HG02973 (cell line): ENCODE measurements around the gene PRDM5.
"Not testable (repeated sequence)": the region's sequence is repeated elsewhere in the genome, so short reads cannot be mapped to it uniquely, and the experiment has no call there.

Experiments
- ATAC-seq: cut with Tn5 transposase; IDR thresholded peaks from one replicate; pipeline ENCODE4 v1.9.1; 2021; ENCODE audit warnings: moderate library complexity; ENCODE audit not compliant: unreplicated experiment

PRDM5 gene

DNA sequence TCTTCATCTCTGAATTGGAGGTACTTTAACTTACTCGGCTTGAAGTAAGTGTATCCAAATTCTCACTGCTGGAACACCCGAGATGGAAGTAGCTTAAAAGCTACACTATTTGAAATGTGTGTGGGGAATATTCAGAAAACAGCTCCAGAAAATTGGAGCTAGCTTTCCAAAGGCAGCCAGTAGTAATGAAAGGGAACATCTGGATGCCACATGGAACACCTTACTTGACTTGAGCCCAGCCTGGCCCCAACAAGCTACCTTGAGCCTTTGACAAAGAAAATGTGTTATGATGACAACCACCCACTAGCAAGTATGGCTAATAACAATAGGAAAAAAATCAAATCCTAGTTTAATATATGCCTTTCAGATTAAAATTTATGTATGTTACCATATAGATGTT lies 161.5 kb downstream of the PRDM5 start:
- ATAC-seq, result no peak

DNA sequence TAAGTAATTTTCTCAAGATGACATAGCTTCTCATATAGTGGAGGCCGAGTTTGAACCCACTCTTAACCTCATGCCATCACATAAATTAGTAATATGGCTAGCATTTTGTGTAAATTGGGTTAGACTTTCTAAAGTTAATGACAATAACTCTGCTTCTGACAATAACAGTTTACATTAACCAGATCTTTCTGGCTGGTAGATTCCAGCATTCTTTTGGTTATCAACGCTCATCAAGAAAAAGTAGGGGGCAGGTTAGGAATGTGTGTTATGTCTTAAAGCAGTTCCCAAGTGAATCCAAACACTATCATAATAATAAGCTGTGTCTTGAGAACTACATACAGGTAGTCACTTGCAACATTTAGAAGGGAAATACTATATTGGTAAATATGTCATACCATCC lies 162.5 kb downstream of the PRDM5 start:
- ATAC-seq, result no peak

DNA sequence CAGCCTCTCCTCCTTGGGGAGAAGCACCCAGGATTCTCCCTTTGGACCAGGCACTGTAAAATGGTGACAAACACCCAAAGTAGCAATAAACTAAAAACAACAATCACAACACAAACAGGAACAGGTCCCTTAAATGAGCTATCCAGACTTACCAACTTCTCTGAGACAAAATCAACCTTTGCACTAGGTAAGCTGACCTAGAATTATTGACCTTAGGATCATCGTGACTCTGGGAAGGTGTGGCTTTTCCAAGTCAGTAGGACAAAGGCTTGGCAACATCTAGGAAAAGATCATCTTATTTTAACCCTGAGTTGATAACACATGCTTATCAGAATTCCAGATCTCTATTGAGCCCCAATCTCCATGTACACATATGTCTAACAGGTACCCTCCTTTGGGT lies 166.7 kb downstream of the PRDM5 start:
- no peak for ATAC-seq

DNA sequence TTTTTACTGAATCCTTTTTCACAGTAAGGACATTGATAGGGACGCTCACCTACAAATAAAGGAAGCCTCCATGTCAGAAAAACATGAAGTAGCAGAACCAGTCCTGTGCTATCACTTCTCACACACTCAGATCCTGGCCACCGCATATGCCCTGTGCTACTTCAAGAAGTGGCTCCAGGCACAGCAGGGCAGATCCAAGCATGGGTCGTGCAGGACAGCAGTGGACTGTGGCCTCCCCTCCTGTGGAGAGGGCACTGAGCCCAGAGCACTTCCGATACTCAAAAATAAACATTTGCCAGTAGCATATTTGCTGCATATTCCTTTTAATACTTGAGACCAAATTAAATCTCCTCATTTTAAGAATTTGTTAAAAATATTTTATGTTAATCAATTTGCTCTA lies 167.9 kb downstream of the PRDM5 start:
- ATAC-seq, result no peak

- no peak for ATAC-seq
Observed at GRCh38 chr4:120753854-120754253, 168.7 kb downstream of the PRDM5 start.

- ATAC-seq, result no peak
Observed at GRCh38 chr4:120750152-120750525, 172.4 kb downstream of the PRDM5 start.

DNA sequence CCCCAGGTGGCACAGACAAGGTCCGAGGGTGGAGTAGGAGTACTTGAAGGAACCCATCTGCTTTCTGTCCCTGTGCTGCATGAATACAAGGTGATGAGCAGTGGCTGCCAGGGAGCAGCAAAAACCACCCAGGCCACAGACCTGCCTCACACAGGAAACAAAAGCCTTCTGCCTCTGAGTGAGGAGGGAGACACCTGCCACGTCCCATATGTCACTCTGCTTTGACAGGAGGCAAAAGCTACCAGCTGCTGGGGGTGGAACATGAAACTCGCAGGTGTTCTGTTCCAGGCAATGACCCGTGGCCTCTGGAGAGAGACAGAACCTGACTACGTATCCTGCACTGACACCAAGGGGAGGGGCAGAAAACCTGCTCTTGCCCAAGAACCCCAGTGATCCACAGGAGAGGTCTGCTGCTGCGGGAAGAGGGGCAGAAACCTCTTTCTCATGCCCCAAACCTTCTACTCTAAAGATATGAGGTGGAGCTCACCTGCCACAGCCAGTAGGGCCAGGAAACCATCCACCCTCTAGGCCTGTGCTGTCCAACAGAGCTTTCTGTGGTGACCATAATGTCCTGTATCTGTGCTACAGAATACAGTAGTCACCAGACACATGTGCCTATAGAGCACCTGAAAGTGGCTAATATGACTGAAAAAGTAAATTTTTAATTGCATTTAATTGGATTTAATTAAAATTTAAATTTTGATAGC lies 172.9 kb downstream of the PRDM5 start:
- peak; percentile 96 for ATAC-seq

- not testable (repeated sequence) for ATAC-seq
Observed at GRCh38 chr4:120741636-120742035, 180.9 kb downstream of the PRDM5 start.

- ATAC-seq, result no peak
Observed at GRCh38 chr4:120736312-120736711, 186.2 kb downstream of the PRDM5 start.

GRCh38 chr4:120733968-120734367 lies 188.6 kb downstream of the PRDM5 start:
- no peak for ATAC-seq

GRCh38 chr4:120733054-120733453 lies 189.5 kb downstream of the PRDM5 start:
- ATAC-seq, result no peak

DNA sequence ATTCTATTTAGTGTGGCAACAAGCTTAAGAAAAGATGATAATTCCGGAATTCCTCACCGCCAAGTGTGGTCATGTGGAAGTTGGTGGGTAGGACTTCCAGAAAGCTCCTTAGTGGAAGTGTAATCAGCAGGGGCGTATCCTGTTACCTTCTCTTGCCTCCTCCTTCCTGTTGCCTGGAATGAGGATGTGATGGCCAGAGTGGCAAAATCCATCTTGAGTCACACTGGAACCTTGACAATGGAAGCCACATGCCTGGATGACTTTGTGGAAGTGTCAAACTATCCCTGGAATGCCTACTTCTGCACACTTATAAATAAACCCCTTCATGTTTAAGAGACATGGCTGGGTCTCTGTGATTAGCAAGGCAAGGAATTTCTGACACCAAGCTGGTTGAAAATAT lies 191.0 kb downstream of the PRDM5 start:
- no peak for ATAC-seq

- ATAC-seq, result no peak
Observed at GRCh38 chr4:120730777-120731320, 191.7 kb downstream of the PRDM5 start.

- ATAC-seq, result no peak
Observed at GRCh38 chr4:120728892-120729675, 193.4 kb downstream of the PRDM5 start.

DNA sequence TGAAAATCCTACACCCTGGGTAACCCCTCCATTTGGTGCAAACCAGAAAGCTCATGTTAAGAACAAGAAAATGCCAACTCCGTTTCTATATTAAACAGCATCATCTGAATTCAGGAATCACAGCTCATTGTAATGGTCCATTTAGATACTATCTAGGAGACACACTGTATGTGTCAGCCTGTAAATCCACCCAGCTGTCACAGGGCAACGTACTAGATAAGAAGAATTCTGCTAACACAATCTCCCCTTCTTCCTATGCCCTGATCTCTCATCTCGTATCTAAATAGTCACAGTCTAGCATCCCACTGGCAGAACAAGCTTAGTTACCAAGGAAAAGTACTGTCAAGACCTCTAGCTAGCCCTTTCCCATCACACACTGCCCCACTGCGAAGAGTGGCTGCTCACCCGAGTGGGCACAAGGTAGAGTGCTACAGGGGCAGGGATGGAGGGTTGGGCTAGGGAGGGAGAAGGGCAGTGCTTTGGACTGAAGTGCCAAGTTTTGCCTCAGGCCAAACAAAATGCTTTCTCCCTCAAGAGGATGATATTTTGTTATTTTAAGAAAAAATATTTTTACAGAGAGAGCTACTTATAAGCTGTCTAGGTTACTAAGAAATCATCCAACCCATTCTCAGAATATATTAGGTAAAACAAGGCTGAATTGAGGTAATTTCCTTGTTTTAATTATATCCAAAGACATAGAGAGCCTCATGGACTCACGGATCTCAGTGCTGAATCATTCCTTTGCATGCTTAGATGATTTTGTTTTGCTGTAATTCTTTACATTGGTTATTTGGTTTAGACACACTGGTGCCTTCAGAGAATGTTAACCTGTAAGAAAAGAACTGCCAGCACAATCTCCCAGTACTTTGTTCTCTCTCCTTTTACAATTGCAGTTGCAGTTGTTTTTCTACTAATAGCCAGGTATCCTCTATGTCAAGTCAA lies 196.6 kb downstream of the PRDM5 start:
- ATAC-seq, result no peak

DNA sequence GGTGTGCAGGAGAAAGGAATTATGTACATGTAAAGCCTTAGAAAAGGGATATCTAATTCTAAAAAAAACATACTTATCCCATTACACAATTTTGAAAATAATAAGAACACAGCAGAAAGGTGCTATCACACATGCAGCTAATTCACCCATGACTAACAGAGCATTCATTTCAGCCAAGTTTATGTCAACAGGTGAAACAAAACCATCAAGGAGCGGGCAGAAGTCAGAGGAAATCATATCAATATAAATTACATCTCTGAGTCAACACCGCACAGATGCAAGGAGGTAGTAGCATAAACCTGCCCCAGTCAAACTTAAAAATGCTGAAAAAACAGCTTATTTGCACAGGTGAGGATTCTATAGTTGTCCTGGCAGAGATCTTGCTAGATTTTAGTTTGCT lies 197.9 kb downstream of the PRDM5 start:
- ATAC-seq, result no peak

- ATAC-seq, result no peak
Observed at GRCh38 chr4:120723986-120724385, 198.5 kb downstream of the PRDM5 start.

- ATAC-seq, result no peak
Observed at GRCh38 chr4:120723105-120723504, 199.4 kb downstream of the PRDM5 start.

DNA sequence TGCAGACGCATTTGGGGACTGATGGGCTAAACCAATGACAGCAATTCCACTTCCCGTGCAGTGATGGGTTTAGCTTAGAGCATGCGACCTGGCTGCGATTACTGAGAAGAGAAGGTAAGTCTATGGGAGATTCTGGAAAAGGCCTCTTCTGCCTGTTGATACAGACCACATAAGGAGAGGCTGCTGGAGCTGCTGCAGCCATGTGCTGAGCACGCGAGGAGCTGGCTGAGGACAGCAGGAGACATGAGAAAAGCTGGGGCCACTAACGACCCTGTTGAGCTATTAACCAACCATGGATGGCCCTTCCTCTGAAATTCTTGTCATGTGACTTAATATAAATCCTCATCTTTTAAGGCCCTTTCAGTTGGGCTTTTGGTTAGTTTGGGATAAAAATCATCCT lies 199.9 kb downstream of the PRDM5 start:
- ATAC-seq, result no peak

GRCh38 chr4:120720354-120720934 lies 202.1 kb downstream of the PRDM5 start:
- no peak for ATAC-seq
